Mesangial cell (primary cell): ENCODE results near the gene CYP4Z1. TPM values are rescaled to one million over a fixed set of nuclear protein-coding genes. Genes with fewer than 3 reads are reported as not detected.

ENCODE experiments used
- total RNA-seq: library from RNA; depleted of rRNA; stranded (reverse); fragments of >200 nt; gene quantifications from 2 replicates; pipeline ENCODE4 v1.2.3, GENCODE V29; 2015

CYP4Z1 gene
- total RNA-seq, result not detected in 2 replicates

DNA sequence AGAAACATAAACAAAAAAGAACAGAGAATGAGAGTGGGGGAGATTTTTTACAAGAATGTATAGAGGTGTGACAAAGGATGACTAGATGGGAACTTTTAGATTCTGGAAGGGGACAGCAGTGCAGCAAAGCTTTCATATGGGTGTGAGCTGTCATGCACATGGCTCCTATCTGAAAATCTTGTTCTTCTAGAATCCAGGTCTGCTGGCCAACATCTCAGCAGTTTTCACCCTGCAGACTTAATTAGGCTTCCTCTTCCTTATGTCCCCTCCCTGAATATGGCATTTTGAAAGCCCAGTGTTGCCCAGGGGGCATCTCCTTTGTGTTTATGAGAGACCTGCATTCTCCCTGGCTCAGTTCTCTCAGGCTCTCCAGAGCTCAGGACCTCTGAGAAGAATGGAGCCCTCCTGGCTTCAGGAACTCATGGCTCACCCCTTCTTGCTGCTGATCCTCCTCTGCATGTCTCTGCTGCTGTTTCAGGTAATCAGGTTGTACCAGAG, at the start of gene CYP4Z1:
CYP4Z1 (plus strand) TSS at position 135 of the 498 bp plus-strand sequence; CDS start at position 395, 260 bp downstream.

GRCh38 chr1:47023268-47024140, 43.5 kb upstream of the CYP4Z1 start, which contains the start of gene CYP4X1:
Gene CYP4X1 (plus strand): TSS chr1:47023669. CDS start chr1:47023818, 149 bp downstream.

GRCh38 chr1:47137198-47137597, 70.2 kb downstream of the CYP4Z1 start, which contains the start of gene CYP4A22:
Gene CYP4A22 (plus strand): TSS chr1:47137441. CDS start chr1:47137486, 45 bp downstream.

Other genes with a start within 250 kb of the CYP4Z1 start
- gene CYP4A11, start 125.8 kb upstream of the CYP4Z1 start, total RNA-seq, result not detected in 2 replicates
- gene CYP4X1, start 43.6 kb upstream of the CYP4Z1 start, total RNA-seq, result 1.4 TPM in 1 of 2 replicates, not detected in the other
- gene CYP4A22, start 70.2 kb downstream of the CYP4Z1 start, total RNA-seq, result not detected in 2 replicates
- gene PDZK1IP1, start 122.8 kb downstream of the CYP4Z1 start, total RNA-seq, result 7.3 and 122 TPM in 2 replicates
- gene TAL1, start 165.0 kb downstream of the CYP4Z1 start, total RNA-seq, result 1.5 and 2.9 TPM in 2 replicates
- gene STIL, start 246.9 kb downstream of the CYP4Z1 start, total RNA-seq, result 3.2 and 22.2 TPM in 2 replicates